HG03039 (cell line): ENCODE data around the gene MTA1.

Experiments
- ATAC-seq: cut with Tn5 transposase; IDR thresholded peaks from one replicate; pipeline ENCODE4 v1.9.1; 2021; ENCODE audit warnings: mild to moderate bottlenecking, moderate library complexity; ENCODE audit not compliant: unreplicated experiment

MTA1 gene

GRCh38 chr14:105386581-105387529, 32.8 kb upstream of the MTA1 start:
- no peak for ATAC-seq

GRCh38 chr14:105387530-105387922, 32.1 kb upstream of the MTA1 start:
- ATAC-seq: no peak

- no peak for ATAC-seq
Measured at GRCh38 chr14:105388110-105388951, 31.3 kb upstream of the MTA1 start.

- no peak for ATAC-seq
Measured at GRCh38 chr14:105388976-105389375, 30.7 kb upstream of the MTA1 start.

- no peak for ATAC-seq
Measured at GRCh38 chr14:105389534-105389933, 30.1 kb upstream of the MTA1 start.

GRCh38 chr14:105389976-105390848, 29.4 kb upstream of the MTA1 start:
- no peak for ATAC-seq

GRCh38 chr14:105390849-105391500, 28.7 kb upstream of the MTA1 start:
- no peak for ATAC-seq

GRCh38 chr14:105391541-105391940, 28.1 kb upstream of the MTA1 start:
- ATAC-seq: no peak

GRCh38 chr14:105392131-105393090, 27.2 kb upstream of the MTA1 start:
- no peak for ATAC-seq

GRCh38 chr14:105393151-105393550, 26.5 kb upstream of the MTA1 start:
- ATAC-seq: no peak

GRCh38 chr14:105394714-105395537, 24.7 kb upstream of the MTA1 start:
- no peak for ATAC-seq

GRCh38 chr14:105395538-105395854, 24.1 kb upstream of the MTA1 start:
- ATAC-seq: no peak

- no peak for ATAC-seq
Measured at GRCh38 chr14:105397350-105397931, 22.2 kb upstream of the MTA1 start.

- ATAC-seq: peak; percentile 79
Measured at GRCh38 chr14:105398044-105398725, 21.4 kb upstream of the MTA1 start, which contains the start of gene TEX22. TEX22 (plus strand) TSS chr14:105398538; CDS start chr14:105399341, 803 bp downstream.

GRCh38 chr14:105398726-105399465, 20.7 kb upstream of the MTA1 start:
- ATAC-seq: no peak

- no peak for ATAC-seq
Measured at GRCh38 chr14:105399466-105399775, 20.2 kb upstream of the MTA1 start.

GRCh38 chr14:105400016-105400415, 19.6 kb upstream of the MTA1 start:
- ATAC-seq: no peak
